ENCODE results near the gene ACAP3. TPM values are rescaled to one million over a fixed set of nuclear protein-coding genes. Genes with fewer than 3 reads are reported as not detected.
A peak's percentile ranks its signal among the peaks of the same experiment; 100 is the strongest.

Gene ACAP3
- total and polyA plus RNA-seq, 10 of the 15 experiments (the other 5 are each of a cell fraction or from before 2014, with no cell fraction given): 0.05 to 34.2 (median 7.1) TPM

DNA sequence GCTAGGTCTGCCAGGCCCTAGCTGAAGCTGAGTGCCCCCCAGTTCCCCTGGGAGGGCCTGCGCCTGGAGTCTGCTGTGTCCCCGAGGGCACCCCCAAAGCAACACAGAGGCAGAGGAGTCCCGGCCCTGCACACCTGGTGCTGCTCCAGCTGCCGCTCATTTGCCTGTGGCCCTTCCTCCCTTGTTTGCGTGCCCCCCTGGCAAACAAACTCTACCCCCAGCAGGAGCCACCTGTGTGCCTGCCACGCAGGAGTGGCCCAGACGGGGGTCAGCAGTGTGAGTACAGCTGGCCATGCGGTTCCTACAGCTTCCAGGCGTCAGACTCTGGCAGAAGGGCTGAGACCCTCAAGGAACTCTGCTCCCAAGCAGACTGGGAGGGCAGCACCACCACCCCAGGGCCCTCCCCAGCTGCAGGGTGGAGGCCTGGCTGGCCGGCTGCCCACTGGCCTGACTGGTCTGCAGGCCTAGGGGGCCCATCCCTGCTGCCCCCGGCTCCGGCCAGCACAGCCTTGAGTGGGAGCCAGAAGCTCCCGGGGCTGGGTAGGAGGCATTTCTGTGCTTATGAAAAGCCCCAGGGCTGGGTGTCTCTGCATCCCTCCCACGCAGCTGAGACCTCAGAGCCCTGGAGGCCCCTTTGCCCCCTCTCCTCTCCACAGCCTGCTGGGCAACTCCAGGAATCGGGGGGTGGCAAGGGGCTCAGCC lies 22.8 kb upstream of the ACAP3 start:
- no peak for ATAC-seq
- no peak for DNase-seq (ENCODE audit: low read depth, low spot score)
- Histone ChIP-seq H2AFZ (ENCODE audit: control insufficient read depth, low read depth, low read length) (no peak overlapping the region), H3K27ac (ENCODE audit: control insufficient read depth, insufficient read depth) (no peak overlapping the region), H3K27me3 (replicated peaks in 1 of 2; ENCODE audit: control insufficient read depth in 2 of 2, insufficient read depth in 2 of 2, low read length in 1 of 2) (no peaks in the 10 kb centered on the region), H3K4me1 (ENCODE audit: control insufficient read depth, insufficient read depth, low read length) (peaks cover 3% of the 10 kb centered on the region; the same call in 1 of the 2 replicates), H3K4me3 (no peak overlapping the region), H4K20me1 (ENCODE audit: control insufficient read depth, insufficient read depth) (no peaks in the 10 kb centered on the region), H3K4me2 (ENCODE audit: control insufficient read depth, insufficient read depth) (no peak overlapping the region), H3K9ac (ENCODE audit: control insufficient read depth, insufficient read depth, low read length) (no peak overlapping the region), H3K36me3 (ENCODE audit: control insufficient read depth in 2 of 2, insufficient read depth in 2 of 2, low read length in 1 of 2) (no peaks in the 10 kb centered on the region), H3K79me2 (ENCODE audit: control insufficient read depth, insufficient read depth, low read length) (peaks cover 4% of the 10 kb centered on the region), H3K9me3 (replicated peaks; ENCODE audit: control insufficient read depth, insufficient read depth, low read length) (no peaks in the 10 kb centered on the region)
- ChIA-PET POLR2A (no interaction called here), SMC1A (ENCODE audit: uncharacterized antibody, unreplicated experiment) (no interaction called here), CTCF (no interaction called here), RAD21 (ENCODE audit: unreplicated experiment) (no interaction called here)
- intact Hi-C loops (cut with micrococcal nuclease; ENCODE audit: unreplicated experiment): no loop called here
- in situ Hi-C loops (cut with MboI): no loop called here
- no peak for TF ChIP-seq SREBF1 (IDR thresholded peaks at IDR 0.05; ENCODE audit: low read length)
- no peak for TF ChIP-seq GATAD2B (conservative IDR thresholded peaks at IDR 0.05; ENCODE audit: low read depth)
- TF ChIP-seq MTA2 (IDR thresholded peaks at IDR 0.05; ENCODE audit: low read depth): no peak
- no peak for TF ChIP-seq POLR2AphosphoS5 (IDR thresholded peaks at IDR 0.05; ENCODE audit: low read length)
- TF ChIP-seq ZSCAN29 (IDR thresholded peaks at IDR 0.05): no peak
- FAIRE-seq: no peak
- BruUV-seq (replicated peaks): no TSS peak
- WGBS (ENCODE audit: insufficient coverage, insufficient replicate concordance, low lambda C conversion rate, missing lambda C conversion rate): 12% methylated on average over 15 of the region's 15 CpGs

DNA sequence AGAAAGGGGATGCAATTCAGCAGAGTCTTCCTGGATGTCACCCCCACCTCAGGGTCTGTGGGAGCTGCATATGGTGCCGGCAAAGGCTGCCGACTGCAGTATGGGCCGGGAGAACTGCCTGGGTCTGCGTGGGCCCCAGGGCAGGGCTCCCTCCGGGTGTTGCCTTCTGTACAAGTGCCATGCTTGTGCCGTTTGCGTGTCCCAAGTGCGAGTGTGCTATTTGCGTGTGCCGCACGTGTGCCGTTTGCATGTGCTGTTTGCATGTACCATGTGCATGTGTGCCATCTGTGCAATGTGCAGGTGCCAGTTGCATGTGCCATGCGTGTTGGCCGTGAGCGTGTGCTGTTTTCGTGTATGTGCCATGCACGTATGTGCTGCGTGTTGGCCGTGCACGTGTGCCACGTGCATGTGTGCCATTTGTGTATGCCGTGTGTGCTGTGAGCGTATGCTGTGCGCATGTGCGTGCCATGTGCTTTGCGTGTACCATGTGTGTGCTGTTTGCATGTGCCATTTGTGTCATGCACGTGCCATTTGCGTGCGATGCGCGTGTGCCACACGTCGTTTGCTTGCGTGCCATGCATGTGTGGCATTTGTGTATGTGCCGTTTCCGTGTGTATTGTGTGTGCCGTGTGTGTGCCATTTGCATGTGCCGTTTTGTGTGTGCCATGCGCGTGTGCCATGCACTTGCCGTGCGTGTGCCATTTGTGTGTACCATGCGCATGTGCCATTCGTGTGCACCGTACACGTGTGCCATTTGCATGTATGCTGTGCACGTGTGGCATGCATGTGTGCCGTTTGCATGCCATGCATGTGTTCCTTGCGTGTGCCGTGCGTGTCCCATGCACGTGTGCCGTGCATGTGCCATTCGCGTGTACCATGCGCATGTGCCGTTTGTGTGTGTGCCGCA lies 21.8 kb upstream of the ACAP3 start:
- Histone ChIP-seq H3K4me1 (ENCODE audit: control insufficient read depth, insufficient read depth, low read length) (peaks cover 5% of the 10 kb centered on the region; the same call in 1 of the 2 replicates), H3K4me2 (ENCODE audit: control insufficient read depth, insufficient read depth) (no peak overlapping the region), H4K20me1 (ENCODE audit: control insufficient read depth, insufficient read depth) (no peaks in the 10 kb centered on the region), H3K36me3 (ENCODE audit: control insufficient read depth in 2 of 2, insufficient read depth in 2 of 2, low read length in 1 of 2) (no peaks in the 10 kb centered on the region), H3K4me3 (no peak overlapping the region), H3K79me2 (ENCODE audit: control insufficient read depth, insufficient read depth, low read length) (peaks cover 12% of the 10 kb centered on the region), H3K9ac (ENCODE audit: control insufficient read depth, insufficient read depth, low read length) (no peak overlapping the region), H2AFZ (ENCODE audit: control insufficient read depth, low read depth, low read length) (no peak overlapping the region), H3K27ac (ENCODE audit: control insufficient read depth, insufficient read depth) (no peak overlapping the region), H3K9me3 (replicated peaks; ENCODE audit: control insufficient read depth, insufficient read depth, low read length) (no peaks in the 10 kb centered on the region), H3K27me3 (replicated peaks in 1 of 2; ENCODE audit: control insufficient read depth in 2 of 2, insufficient read depth in 2 of 2, low read length in 1 of 2) (no peaks in the 10 kb centered on the region)
- no TSS peak for BruUV-seq (replicated peaks)
- ChIA-PET POLR2A (no interaction called here), SMC1A (ENCODE audit: uncharacterized antibody, unreplicated experiment) (no interaction called here), RAD21 (ENCODE audit: unreplicated experiment) (no interaction called here), CTCF (no interaction called here)
- intact Hi-C loops (cut with micrococcal nuclease; ENCODE audit: unreplicated experiment): no loop called here
- ATAC-seq (no peak), DNase-seq (ENCODE audit: low read depth, low spot score) (no peak), FAIRE-seq (no peak)
- WGBS (ENCODE audit: insufficient coverage, insufficient replicate concordance, low lambda C conversion rate, missing lambda C conversion rate): 95% methylated on average over 58 of the region's 58 CpGs
- in situ Hi-C loops (cut with MboI): no loop called here
- TF ChIP-seq POLR2AphosphoS5 (IDR thresholded peaks at IDR 0.05; ENCODE audit: low read length) (peak; percentile 26; the same call in 1 of the 2 replicates), BMI1 (IDR thresholded peaks at IDR 0.05; ENCODE audit: borderline replicate concordance) (no peak), HCFC1 (IDR thresholded peaks at IDR 0.05; ENCODE audit: low read length) (no peak), TCF3 (IDR thresholded peaks at IDR 0.05; ENCODE audit: borderline replicate concordance, insufficient read depth, low read depth, low read length) (peak; percentile 75), ESRRA (IDR thresholded peaks at IDR 0.05; ENCODE audit: low read length) (no peak), SPI1 (IDR thresholded peaks at IDR 0.05; ENCODE audit: borderline replicate concordance, insufficient read depth, low read depth, low read length) (no peak), SP1 (IDR thresholded peaks at IDR 0.05; ENCODE audit: low read depth, low read length) (no peak), POLR2A (IDR thresholded peaks at IDR 0.05; ENCODE audit: low read depth, low read length) (peak; percentile 65), TARDBP (IDR thresholded peaks at IDR 0.05; ENCODE audit: borderline replicate concordance) (peak; percentile 60), ZNF622 (IDR thresholded peaks at IDR 0.05) (no peak), EZH2 (IDR thresholded peaks at IDR 0.05; ENCODE audit: borderline replicate concordance, control insufficient read depth, low read depth, low read length) (no peak)
- TF ChIP-seq, protein P1, sequence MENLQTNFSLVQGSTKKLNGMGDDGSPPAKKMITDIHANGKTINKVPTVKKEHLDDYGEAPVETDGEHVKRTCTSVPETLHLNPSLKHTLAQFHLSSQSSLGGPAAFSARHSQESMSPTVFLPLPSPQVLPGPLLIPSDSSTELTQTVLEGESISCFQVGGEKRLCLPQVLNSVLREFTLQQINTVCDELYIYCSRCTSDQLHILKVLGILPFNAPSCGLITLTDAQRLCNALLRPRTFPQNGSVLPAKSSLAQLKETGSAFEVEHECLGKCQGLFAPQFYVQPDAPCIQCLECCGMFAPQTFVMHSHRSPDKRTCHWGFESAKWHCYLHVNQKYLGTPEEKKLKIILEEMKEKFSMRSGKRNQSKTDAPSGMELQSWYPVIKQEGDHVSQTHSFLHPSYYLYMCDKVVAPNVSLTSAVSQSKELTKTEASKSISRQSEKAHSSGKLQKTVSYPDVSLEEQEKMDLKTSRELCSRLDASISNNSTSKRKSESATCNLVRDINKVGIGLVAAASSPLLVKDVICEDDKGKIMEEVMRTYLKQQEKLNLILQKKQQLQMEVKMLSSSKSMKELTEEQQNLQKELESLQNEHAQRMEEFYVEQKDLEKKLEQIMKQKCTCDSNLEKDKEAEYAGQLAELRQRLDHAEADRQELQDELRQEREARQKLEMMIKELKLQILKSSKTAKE (IDR thresholded peaks at IDR 0.05; ENCODE audit: low read depth, poor library complexity, severe bottlenecking): no peak
